ENCODE results near the gene RASIP1. TPM values are rescaled to one million over a fixed set of nuclear protein-coding genes. Genes with fewer than 3 reads are reported as not detected.
A peak's percentile ranks its signal among the peaks of the same experiment; 100 is the strongest.
"Not testable (repeated sequence)": the region's sequence is repeated elsewhere in the genome, so short reads cannot be mapped to it uniquely, and the experiment has no call there.

Gene RASIP1, protein sequence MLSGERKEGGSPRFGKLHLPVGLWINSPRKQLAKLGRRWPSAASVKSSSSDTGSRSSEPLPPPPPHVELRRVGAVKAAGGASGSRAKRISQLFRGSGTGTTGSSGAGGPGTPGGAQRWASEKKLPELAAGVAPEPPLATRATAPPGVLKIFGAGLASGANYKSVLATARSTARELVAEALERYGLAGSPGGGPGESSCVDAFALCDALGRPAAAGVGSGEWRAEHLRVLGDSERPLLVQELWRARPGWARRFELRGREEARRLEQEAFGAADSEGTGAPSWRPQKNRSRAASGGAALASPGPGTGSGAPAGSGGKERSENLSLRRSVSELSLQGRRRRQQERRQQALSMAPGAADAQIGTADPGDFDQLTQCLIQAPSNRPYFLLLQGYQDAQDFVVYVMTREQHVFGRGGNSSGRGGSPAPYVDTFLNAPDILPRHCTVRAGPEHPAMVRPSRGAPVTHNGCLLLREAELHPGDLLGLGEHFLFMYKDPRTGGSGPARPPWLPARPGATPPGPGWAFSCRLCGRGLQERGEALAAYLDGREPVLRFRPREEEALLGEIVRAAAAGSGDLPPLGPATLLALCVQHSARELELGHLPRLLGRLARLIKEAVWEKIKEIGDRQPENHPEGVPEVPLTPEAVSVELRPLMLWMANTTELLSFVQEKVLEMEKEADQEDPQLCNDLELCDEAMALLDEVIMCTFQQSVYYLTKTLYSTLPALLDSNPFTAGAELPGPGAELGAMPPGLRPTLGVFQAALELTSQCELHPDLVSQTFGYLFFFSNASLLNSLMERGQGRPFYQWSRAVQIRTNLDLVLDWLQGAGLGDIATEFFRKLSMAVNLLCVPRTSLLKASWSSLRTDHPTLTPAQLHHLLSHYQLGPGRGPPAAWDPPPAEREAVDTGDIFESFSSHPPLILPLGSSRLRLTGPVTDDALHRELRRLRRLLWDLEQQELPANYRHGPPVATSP
- 192 TPM for total RNA-seq (ENCODE audit: unreplicated experiment)
- long read RNA-seq, transcript RASIP1-201 (12 exons, 3,308 nt) = major isoform, 58 of 98 reads
- long read RNA-seq, partial matches to known transcripts = 28 of 98 reads
- long read RNA-seq, other reads (novel, unspliced or antisense) = 10 of 98 reads

DNA sequence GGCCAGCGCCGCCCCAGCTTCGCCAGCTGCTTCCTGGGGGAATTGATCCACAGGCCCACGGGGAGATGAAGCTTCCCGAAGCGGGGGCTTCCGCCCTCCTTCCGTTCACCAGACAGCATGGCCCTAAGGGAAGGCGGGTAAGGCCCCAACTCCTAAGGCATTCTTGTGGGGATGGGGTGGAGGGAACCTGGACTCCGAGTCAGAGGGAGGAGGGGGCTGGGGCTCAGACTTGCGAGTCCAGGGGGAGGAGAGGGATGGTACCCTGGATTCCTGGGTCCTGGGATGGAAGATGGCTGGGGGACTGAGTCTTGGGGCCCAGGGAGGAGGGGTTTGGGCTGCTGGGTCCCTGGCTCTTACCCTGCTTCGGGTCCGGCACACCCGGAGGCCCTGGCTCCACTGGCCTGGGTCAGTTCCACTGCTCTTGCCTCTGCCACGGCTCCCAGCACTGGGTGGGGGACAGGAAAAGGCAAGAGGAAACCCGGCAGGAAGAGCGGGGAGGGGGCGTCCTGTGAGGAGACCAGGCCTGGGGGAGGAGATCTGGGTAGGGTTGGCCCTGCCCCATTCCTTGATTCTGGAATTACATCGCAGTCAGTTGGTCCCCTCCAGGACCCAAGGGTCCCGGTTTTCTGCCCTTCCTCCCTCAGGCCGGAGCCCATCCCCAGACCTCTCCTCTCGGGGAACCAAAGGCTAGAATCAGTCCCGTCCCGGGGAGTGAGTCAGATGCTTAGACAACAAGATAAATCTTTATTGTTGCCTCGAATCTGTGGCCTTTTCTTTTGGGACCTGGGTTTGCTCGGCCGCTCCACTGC lies at the start of gene RASIP1:
RASIP1 (minus strand) TSS at position 447 of the 809 bp plus-strand sequence; CDS start at position 119, 328 bp downstream.
- peak within 1 kb of the TSS; percentile 89 for H3K27ac Mint-ChIP-seq (ENCODE audit: unreplicated experiment)

DNA sequence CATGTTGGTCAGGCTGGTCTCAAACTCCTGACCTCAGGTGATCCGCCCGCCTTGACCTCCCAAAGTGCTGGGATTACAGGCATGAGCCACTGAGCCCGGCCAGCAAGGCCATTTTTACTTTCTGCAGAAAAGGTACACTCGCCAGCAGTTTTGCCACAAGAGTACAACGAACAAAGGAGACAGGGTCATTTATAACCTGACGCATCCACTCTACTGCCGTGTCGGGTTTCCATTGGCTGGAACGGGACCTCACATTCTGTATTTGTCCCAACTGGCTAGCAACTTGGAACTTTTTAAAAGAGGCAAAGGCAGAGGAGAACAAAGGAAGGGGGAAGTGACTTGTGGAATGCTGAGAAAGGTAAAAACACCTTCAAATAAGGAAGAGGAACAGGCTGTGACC lies 46.9 kb upstream of the RASIP1 start:
- not testable (repeated sequence) for H3K9me3 Mint-ChIP-seq (ENCODE audit: unreplicated experiment); H3K27ac Mint-ChIP-seq (ENCODE audit: unreplicated experiment); H3K4me3 Mint-ChIP-seq (ENCODE audit: unreplicated experiment); DNase-seq (ENCODE audit: low spot score); H3K4me1 Mint-ChIP-seq (ENCODE audit: unreplicated experiment); H3K27me3 Mint-ChIP-seq (ENCODE audit: unreplicated experiment); H3K36me3 Mint-ChIP-seq (ENCODE audit: low read depth, unreplicated experiment)

More for the DNA sequence above, at the start of gene RASIP1:
- TF ChIP-seq, protein P1, sequence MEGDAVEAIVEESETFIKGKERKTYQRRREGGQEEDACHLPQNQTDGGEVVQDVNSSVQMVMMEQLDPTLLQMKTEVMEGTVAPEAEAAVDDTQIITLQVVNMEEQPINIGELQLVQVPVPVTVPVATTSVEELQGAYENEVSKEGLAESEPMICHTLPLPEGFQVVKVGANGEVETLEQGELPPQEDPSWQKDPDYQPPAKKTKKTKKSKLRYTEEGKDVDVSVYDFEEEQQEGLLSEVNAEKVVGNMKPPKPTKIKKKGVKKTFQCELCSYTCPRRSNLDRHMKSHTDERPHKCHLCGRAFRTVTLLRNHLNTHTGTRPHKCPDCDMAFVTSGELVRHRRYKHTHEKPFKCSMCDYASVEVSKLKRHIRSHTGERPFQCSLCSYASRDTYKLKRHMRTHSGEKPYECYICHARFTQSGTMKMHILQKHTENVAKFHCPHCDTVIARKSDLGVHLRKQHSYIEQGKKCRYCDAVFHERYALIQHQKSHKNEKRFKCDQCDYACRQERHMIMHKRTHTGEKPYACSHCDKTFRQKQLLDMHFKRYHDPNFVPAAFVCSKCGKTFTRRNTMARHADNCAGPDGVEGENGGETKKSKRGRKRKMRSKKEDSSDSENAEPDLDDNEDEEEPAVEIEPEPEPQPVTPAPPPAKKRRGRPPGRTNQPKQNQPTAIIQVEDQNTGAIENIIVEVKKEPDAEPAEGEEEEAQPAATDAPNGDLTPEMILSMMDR (IDR thresholded peaks at IDR 0.05; ENCODE audit: unreplicated experiment) = no peak
- peaks cover 24% of the 10 kb centered on the region for H3K36me3 Mint-ChIP-seq (ENCODE audit: low read depth, unreplicated experiment)
- H3K4me1 Mint-ChIP-seq (ENCODE audit: unreplicated experiment) = peaks cover 33% of the 10 kb centered on the region
- H3K9me3 Mint-ChIP-seq (ENCODE audit: unreplicated experiment) = no peaks in the 10 kb centered on the region
- peak within 1 kb of the TSS; percentile 98 for H3K4me3 Mint-ChIP-seq (ENCODE audit: unreplicated experiment)
- peaks cover 28% of the 10 kb centered on the region for H3K27me3 Mint-ChIP-seq (ENCODE audit: unreplicated experiment)
- DNase-seq (ENCODE audit: low spot score) = peak; percentile 80

DNA sequence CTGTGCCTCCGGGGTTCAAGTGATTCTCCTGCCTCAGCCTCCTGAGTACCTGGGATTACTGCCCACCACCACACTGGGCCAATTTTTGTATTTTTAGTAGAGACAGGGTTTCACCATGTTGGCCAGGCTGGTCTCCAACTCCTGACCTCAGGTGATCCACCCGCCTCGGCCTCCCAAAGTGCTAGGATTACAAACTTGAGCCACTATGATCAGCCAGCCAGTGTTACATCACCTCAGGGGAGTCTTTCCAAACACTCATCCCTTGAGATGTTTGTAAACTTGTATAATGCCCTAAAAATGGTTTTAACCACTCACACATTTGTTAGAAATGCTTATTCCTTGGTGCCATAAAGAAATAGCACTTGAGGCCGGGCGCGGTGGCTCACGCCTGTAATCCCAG lies 46.0 kb upstream of the RASIP1 start:
- H3K27ac Mint-ChIP-seq (ENCODE audit: unreplicated experiment); H3K36me3 Mint-ChIP-seq (ENCODE audit: low read depth, unreplicated experiment); H3K27me3 Mint-ChIP-seq (ENCODE audit: unreplicated experiment); H3K9me3 Mint-ChIP-seq (ENCODE audit: unreplicated experiment); DNase-seq (ENCODE audit: low spot score); H3K4me1 Mint-ChIP-seq (ENCODE audit: unreplicated experiment); H3K4me3 Mint-ChIP-seq (ENCODE audit: unreplicated experiment): not testable (repeated sequence)

DNA sequence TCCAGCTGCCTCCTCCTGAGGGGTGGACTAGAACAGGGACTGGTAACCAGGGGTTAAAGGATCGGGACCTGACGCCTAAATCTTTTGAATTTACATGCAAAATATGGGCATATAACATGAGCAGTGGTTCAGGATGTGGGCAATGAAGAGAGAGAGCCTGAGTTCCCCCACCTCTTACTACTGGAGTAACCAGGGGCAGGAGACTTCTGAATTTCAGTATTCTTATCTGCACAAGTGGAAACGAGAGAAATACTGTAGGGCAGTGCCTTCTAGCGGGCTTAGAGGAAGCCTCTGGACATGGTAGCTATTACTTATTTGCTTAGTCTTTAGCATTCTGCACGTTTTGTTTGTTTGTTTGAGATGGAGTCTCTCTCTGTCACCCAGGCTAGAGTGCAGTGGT lies 44.1 kb upstream of the RASIP1 start:
- Mint-ChIP-seq H3K9me3 (ENCODE audit: unreplicated experiment) (no peaks in the 10 kb centered on the region), H3K4me1 (ENCODE audit: unreplicated experiment) (peaks cover 2% of the 10 kb centered on the region), H3K27me3 (ENCODE audit: unreplicated experiment) (peaks cover 2% of the 10 kb centered on the region), H3K27ac (ENCODE audit: unreplicated experiment) (no peak overlapping the region), H3K4me3 (ENCODE audit: unreplicated experiment) (no peak overlapping the region), H3K36me3 (ENCODE audit: low read depth, unreplicated experiment) (no peaks in the 10 kb centered on the region)
- TF ChIP-seq, protein P1 (IDR thresholded peaks at IDR 0.05; ENCODE audit: unreplicated experiment) = no peak
- no peak for DNase-seq (ENCODE audit: low spot score)

DNA sequence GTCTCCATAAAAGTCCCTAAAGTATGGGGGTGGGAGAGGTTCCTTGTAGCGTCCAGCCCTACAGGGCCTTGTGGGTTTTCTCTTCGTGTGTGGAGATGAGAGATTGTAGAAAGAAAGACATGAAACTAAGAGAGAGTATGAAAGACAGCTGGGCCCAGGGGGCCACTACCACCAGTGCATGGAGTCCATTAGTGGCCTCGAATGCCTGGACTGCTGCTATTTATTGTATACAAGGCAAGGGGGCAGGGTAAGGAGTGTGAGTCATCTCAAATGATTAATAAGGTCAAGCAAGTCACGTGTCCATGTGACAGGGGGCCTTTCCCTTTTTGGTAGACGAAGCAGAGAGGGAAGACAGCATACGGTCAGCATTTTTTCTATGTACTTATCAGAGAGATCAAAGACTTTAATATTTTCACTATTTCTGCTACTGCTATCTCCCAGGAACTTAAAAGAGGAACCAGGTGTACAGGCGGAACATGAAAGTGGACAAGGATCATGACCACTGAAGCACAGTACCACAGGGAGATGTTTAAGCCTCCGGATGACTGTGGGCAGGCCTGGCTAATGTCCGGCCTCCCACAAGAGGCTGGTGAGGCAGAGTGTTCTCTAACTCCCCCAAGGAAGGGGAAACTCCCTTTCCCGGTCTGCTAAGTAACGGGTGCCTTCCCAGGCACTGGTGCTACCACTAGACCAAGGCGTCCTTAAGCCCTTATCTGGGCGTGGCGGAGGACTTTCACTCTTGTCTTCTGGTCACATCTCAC lies 40.4 kb upstream of the RASIP1 start:
- H3K27me3 Mint-ChIP-seq (ENCODE audit: unreplicated experiment) = peaks cover 3% of the 10 kb centered on the region
- DNase-seq (ENCODE audit: low spot score) = no peak
- no peak overlapping the region for H3K27ac Mint-ChIP-seq (ENCODE audit: unreplicated experiment)
- H3K4me3 Mint-ChIP-seq (ENCODE audit: unreplicated experiment) = no peak overlapping the region
- H3K36me3 Mint-ChIP-seq (ENCODE audit: low read depth, unreplicated experiment) = no peaks in the 10 kb centered on the region
- TF ChIP-seq, protein P1 (IDR thresholded peaks at IDR 0.05; ENCODE audit: unreplicated experiment) = no peak
- no peaks in the 10 kb centered on the region for H3K9me3 Mint-ChIP-seq (ENCODE audit: unreplicated experiment)
- H3K4me1 Mint-ChIP-seq (ENCODE audit: unreplicated experiment) = peaks cover 2% of the 10 kb centered on the region

Data from endothelial cell (in vitro differentiated cells).